SU-DHL-6 (cell line): ENCODE results near the gene RFX1.

ENCODE experiments used
- EZH2phosphoT487 ChIP-seq: fragments of 200-600 bp; sonication (generic), shearing (Covaris generic); conservative IDR thresholded peaks from 2 replicates; pipeline ENCODE4 v1.6.1; 2018; ENCODE audit warnings: mild to moderate bottlenecking, antibody characterized with exemption, low read length, moderate library complexity, mixed read lengths
- TF ChIP-seq, protein P1 (sequence below): fragments of 200-600 bp; sonication (generic); IDR thresholded peaks from one replicate; pipeline ENCODE4 v1.5.1; 2017; ENCODE audit warnings: antibody characterized with exemption, mild to moderate bottlenecking, low read length, moderate library complexity; ENCODE audit not compliant: insufficient read depth, poor library complexity, severe bottlenecking

DNA sequence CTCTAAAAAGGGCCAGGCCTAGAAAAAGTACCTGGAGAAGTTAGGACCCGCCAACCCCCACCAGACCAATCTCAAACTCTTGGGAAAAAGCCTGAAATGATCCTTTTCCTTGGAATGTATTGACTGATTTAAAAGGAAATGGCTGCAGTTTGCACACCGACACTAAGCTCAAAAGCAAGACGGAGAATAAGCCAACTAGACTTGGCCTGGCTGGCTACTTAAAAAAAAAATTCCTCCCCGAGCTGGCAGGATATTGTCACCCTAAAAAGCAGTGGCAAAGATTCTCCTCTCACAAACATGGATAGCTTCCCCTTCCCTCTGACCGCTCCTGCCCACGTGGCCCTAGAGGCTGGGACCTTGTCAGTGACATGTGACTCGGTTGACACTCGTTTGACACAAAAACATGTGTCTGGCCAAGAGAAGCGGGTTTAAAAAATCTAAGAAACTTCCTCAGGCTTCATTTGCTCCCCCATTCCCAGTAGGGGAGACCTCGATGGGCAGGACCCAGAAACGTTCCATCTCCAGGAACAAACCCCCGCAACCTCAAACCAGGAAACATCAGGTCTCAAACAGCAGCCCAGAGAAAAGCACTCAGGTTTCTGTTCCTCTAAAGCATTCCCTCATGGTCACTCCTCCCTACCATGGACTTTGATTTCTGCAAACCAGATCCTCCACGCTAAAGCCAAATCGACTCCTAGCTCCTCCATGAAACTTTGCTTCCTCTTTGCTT lies 1.3 kb downstream of the RFX1 start:
- TF ChIP-seq, protein P1, sequence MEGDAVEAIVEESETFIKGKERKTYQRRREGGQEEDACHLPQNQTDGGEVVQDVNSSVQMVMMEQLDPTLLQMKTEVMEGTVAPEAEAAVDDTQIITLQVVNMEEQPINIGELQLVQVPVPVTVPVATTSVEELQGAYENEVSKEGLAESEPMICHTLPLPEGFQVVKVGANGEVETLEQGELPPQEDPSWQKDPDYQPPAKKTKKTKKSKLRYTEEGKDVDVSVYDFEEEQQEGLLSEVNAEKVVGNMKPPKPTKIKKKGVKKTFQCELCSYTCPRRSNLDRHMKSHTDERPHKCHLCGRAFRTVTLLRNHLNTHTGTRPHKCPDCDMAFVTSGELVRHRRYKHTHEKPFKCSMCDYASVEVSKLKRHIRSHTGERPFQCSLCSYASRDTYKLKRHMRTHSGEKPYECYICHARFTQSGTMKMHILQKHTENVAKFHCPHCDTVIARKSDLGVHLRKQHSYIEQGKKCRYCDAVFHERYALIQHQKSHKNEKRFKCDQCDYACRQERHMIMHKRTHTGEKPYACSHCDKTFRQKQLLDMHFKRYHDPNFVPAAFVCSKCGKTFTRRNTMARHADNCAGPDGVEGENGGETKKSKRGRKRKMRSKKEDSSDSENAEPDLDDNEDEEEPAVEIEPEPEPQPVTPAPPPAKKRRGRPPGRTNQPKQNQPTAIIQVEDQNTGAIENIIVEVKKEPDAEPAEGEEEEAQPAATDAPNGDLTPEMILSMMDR, result no peak
- TF ChIP-seq EZH2phosphoT487, result no peak
